AML-193 (cell line): ENCODE measurements around the gene ITIH1.
A peak's percentile ranks its signal among the peaks of the same experiment; 100 is the strongest.
"Not testable (repeated sequence)": the region's sequence is repeated elsewhere in the genome, so short reads cannot be mapped to it uniquely, and the experiment has no call there.

ENCODE experiments used
- DNase-seq, 2 experiments: peaks; one replicate each; lab custom pipeline; 2025; lab: John Stamatoyannopoulos, UW

ITIH1 gene

DNA sequence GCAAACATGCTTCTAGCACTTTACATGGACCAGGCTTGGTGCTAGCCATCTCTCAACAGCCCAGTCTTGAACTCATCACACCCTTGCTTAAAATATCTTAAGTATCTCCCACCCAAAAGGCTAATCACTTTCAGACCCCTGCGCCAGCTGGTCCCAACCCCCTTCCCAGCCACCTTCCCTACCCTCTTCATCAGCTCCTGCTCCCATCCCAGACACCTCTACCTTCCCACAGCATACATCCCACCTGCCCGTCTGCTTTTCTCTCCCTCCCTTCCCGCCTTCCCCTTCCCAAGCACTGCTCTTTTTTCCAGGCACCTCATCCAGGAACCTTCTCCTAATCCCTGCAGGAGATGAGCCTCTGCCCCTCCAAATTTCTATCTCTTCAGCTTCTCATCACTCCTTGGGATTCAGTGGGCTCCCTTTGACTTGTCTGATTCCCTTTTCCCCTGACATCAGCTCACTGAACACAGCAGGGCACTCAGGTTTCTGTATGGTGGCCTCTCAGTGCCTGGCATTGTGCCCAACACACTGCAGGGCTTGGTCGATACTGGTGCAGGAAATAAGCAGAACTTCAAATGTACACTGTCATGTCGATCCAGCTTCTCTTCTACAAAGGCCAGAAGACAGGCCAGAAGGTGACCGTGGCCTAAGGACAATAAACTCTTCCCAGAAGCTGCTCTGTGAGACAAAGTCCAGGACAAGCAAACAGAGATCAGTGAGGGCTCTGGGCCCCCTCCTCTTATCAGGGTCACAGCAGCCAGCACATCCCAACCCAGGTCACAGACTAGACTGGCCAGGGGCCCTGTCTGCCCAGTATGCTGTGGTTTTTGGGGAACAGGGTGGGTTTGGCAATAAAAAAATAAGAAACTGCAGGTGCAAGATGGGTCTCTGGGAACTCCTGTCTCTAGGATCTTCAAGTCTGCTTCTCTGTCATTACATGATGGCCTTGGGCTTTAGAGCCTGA, 2.2 kb upstream of the ITIH1 start:
- DNase-seq, result no peak

GRCh38 chr3:52775877-52776276, 1.5 kb upstream of the ITIH1 start:
- no peak for DNase-seq

DNA sequence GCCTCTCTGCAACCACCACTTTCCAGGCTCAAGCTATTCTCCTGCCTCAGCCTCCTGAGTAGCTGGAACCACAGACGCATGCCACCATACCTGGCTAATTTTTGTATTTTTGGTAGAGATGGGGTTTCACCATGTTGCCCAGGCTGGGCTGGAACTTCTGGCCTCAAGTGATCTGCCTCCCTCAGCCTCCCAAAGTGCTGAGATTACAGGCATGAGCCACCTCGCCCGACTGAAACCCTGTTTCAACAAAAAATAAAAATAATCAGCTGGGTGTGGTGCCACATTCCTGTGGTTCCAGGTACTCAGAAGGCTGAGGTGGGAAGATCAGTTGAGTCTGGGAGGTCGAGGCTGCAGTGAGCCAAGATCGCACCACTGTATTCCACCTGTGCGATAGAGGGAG, 913 bp upstream of the ITIH1 start:
- DNase-seq, result not testable (repeated sequence)

DNA sequence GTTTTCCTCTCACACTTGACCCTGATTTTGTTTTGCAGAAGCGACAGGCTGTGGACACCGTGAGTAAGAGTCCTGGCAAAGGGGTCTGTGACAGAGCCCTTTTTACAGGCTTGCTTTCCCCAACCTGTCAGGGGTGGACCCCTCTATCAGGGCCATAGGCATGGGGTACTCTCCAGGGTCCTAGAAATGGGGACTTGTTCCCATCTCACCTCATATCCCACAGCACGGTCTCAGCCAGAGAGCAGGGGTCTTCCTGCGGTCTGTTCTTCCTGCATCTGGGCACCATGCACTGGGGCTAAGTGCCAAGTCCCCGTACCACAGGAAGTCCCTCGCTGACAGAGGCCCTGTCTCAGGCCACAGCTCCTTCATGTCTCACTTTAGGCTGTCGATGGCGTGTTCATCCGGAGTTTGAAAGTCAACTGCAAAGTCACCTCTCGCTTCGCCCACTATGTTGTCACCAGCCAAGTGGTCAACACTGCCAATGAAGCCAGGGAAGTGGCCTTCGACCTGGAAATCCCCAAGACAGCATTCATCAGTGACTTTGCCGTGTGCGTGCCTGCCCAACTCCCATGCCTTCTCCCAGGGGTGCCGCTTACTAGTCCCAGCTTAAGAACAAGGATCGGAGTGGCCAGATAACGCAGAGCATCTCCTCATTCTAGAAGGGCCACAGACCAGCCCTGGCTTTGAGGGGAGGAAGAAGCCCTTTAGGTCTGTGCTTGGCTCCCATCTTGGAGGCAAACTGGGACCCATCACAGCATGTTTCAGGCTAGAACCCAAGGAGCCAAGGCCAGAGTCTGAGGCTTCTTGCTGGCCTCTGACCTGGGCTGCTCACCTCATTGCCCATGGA, 783 bp downstream of the ITIH1 start:
- DNase-seq, result no peak

DNA sequence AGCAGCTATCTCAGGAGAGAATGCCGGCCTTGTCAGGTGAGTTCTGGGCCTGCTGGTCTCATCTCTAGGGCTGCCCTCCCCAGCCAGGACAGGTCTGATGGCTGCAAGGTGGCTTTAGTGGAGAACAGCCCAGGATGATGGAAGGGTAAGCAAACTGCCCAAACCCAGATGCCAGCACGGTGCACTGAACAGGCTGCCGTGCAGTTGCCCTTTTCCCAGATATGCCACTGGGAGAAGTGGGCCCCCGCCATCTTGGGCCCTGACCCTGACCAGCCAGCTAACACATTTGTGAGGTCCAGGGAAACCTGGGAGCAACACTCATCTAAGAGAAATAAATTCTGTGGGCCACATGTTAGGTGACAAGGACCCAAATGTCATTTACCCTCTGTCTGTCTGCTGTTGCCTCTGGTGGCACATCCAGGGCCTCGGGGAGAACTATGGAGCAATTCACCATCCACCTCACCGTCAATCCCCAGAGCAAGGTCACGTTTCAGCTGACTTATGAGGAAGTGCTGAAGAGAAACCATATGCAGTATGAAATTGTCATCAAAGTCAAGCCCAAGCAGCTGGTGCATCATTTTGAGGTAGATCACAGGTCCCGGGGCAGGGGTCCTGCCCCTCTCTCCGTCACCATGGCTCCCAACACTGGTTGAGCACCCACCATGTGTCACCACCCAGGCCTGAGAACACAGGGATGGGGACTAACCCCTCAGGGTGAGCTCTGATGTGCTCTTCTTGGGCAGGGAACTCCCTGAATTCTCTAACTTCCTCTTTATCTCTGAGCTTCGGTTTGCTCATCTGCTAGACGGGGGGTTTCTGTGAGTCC, 1.8 kb downstream of the ITIH1 start:
- peak; percentile 55 to 67 for DNase-seq

GRCh38 chr3:52779837-52780585, 2.6 kb downstream of the ITIH1 start:
- no peak for DNase-seq

- DNase-seq, result no peak
These were observed 4.3 kb downstream of the ITIH1 start for GRCh38 chr3:52781741-52782140.

- no peak for DNase-seq
These were observed 5.2 kb downstream of the ITIH1 start for GRCh38 chr3:52782412-52783210.

- no peak for DNase-seq
These were observed 5.8 kb downstream of the ITIH1 start for GRCh38 chr3:52783211-52783555.

GRCh38 chr3:52784021-52784621, 6.7 kb downstream of the ITIH1 start:
- no peak for DNase-seq

DNA sequence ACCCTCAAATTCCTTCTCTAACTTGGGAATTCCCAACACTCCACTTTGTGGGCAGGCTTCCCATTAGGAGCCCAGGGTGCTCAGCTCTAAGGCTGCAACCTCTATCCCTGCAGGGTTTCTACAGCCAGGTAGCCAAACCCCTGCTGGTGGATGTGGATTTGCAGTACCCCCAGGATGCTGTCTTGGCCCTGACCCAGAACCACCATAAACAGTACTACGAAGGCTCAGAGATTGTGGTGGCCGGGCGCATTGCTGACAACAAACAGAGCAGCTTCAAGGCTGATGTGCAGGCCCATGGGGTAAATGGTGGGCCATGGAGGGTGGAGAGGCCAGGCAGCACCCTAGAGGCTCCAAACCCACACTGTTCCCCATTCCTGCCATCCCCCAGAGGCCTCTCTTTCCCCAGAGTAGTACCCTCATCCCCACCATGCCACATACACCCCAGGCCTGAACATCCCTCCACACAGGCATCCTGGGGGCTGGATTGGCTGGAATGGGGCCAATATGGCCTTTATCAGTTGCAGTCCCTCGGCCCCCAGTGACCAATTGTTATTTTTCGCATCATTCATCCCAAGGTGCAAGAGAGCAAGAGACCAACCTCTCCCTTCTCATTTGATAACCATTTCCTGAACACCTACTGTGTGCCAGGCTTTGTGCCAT, 7.7 kb downstream of the ITIH1 start:
- no peak for DNase-seq

DNA sequence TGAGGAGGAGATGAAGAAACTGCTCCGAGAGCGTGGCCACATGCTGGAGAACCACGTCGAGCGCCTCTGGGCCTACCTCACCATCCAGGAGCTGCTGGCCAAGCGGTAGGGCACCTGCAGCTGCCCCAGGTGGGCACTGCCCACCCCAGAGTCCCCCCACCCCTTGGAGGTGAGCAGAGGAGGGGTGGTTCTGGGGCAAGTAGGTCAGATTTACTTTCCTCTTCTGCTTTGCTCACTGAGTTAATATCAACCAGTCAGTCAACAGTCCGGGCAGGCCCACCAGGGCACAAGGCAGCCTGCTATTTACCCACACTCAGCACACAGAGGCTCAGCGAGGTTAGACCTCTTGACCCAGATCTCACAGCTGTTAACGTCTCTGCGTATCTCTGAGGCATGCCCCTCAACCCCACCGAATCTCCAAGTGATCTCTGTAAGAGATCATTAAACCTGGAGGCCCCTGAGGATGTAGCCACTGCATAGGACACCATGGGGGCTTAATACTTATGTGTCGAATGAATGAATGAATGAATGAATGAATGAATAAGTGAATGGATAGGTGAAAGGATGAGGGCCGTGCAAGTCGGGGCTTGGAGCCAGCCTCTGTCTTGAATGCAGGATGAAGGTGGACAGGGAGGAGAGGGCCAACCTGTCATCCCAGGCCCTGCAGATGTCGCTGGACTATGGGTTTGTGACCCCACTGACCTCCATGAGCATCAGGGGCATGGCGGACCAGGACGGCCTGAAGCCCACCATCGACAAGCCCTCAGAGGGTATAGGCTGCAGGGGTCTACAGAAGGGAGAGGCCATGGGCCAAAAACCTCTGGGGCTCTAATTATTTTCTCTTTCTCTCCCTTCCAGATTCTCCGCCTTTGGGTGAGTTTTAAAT, 9.2 kb downstream of the ITIH1 start:
- no peak for DNase-seq

DNA sequence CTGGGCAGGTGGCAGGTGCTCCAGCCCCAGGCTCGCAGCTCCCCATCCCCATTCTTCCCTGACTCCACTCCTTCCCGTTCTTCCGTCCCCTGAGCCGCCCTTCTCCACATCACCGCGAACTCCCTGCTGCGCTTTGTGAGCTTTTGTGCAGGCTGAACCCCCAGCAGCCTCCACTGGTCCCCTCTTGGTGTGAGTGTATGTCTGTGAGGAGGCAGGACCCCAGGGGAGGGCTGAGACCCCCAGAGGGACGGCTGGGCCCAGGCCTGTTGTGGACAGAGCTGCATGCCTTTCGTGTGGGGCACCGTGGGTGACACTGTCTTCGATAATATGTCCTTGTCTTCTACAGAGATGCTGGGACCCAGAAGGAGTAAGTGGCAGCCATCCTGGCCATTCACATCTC, 9.8 kb downstream of the ITIH1 start:
- no peak for DNase-seq

- no peak for DNase-seq
These were observed 10.6 kb downstream of the ITIH1 start for GRCh38 chr3:52787672-52788625.

GRCh38 chr3:52788890-52789745, 11.7 kb downstream of the ITIH1 start:
- DNase-seq, result no peak

DNA sequence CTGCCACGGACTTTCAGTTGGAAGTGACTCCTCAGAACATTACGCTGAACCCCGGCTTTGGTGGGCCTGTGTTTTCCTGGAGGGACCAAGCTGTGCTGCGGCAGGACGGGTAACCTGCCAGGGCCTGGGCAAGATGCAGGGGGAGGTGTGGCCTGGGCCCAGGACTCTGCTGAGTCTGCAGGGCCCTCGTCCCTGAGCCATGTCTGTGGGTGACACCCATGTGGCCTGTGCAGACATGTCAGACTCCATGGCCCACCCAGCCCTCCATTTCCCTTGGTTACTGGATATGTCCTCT, 12.3 kb downstream of the ITIH1 start:
- no peak for DNase-seq

DNA sequence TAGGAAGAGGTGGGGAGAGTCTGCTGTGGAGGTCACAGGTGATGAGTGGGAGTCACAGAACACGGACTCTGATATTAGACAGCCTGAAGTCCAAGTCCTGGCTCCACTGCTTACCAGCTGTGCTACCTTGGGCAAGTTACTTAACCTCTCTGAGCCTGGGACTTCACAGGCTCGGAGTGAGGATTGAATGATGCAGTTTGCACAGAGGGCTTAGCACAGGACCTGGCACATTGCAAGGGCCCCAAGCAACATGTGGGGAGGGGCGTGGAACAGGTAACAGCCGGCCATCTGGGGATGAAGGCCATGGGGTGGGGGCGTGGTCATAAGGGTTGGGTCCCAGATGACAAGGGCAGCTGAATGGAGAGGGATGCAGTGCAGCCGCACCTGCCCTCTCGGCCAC, 12.9 kb downstream of the ITIH1 start:
- no peak for DNase-seq
